Liver (tissue), 9 donors: ENCODE data around the gene MMP21. TPM values are rescaled to one million over a fixed set of nuclear protein-coding genes. Genes with fewer than 3 reads are reported as not detected.

Source experiments
- DNase-seq: peaks from one replicate; pipeline ENCODE4 v3.0.0-alpha.2; 2017; ENCODE audit warnings: low spot score
- H3K27ac ChIP-seq, 2 donors: one replicate each; pipeline ENCODE4 v1.7.0; 2013; ENCODE audit warnings: inconsistent platforms in 2 of 2, low read length in 2 of 2, control low read depth in 1 of 2, low read depth in 1 of 2, mild to moderate bottlenecking in 1 of 2
- H3K27me3 ChIP-seq, 4 donors: one replicate each; pipeline versions ENCODE4 v1.6.1 to v1.7.0; 2013; ENCODE audit warnings: low read length in 3 of 4, inconsistent platforms in 1 of 4, mild to moderate bottlenecking in 1 of 4, moderate library complexity in 1 of 4; ENCODE audit not compliant: control insufficient read depth in 4 of 4, insufficient read depth in 4 of 4
- H3K36me3 ChIP-seq, 4 donors: one replicate each; pipeline versions ENCODE4 v1.6.1 to v1.7.0; 2013; ENCODE audit warnings: low read length in 3 of 4, mild to moderate bottlenecking in 3 of 4, low read depth in 1 of 4, moderate library complexity in 1 of 4; ENCODE audit not compliant: control insufficient read depth in 4 of 4, insufficient read depth in 3 of 4
- H3K4me1 ChIP-seq, 4 donors: one replicate each; pipeline versions ENCODE4 v1.6.1 to v1.7.0; 2013; ENCODE audit warnings: low read length in 3 of 4, mild to moderate bottlenecking in 3 of 4, moderate library complexity in 1 of 4; ENCODE audit not compliant: control insufficient read depth in 4 of 4, insufficient read depth in 4 of 4
- H3K4me3 ChIP-seq, 3 donors: one replicate each; pipeline versions ENCODE4 v1.6.1 to v1.7.0; 2013; ENCODE audit warnings: low read length in 3 of 3, control low read depth in 1 of 3, low read depth in 1 of 3, mild to moderate bottlenecking in 1 of 3
- H3K9ac ChIP-seq, 2 donors: one replicate each; pipeline ENCODE4 v1.7.0; 2013; ENCODE audit warnings: low read length in 2 of 2, mild to moderate bottlenecking in 2 of 2, moderate library complexity in 2 of 2, control low read depth in 1 of 2, low read depth in 1 of 2
- H3K9me3 ChIP-seq, 4 donors: one replicate each; pipeline versions ENCODE4 v1.6.1 to v1.7.0; 2013; ENCODE audit warnings: low read length in 3 of 4; ENCODE audit not compliant: control insufficient read depth in 4 of 4
- ATF3 ChIP-seq: IDR thresholded peaks from 2 replicates; pipeline ENCODE4 v1.6.1; 2016; ENCODE audit warnings: antibody characterized with exemption
- EGR1 ChIP-seq, 2 donors: IDR thresholded peaks; 2 replicates each; pipeline ENCODE4 v1.6.1; 2016 to 2018; ENCODE audit warnings: antibody characterized with exemption in 2 of 2, low read depth in 2 of 2
- FOXA2 ChIP-seq: IDR thresholded peaks from 2 replicates; pipeline ENCODE4 v1.6.1; 2016; ENCODE audit warnings: antibody characterized with exemption
- GABPA ChIP-seq, 2 donors: IDR thresholded peaks in 1 of 2; conservative IDR thresholded peaks in 1 of 2; 2 replicates each; pipeline ENCODE4 v1.6.1; 2016; ENCODE audit warnings: antibody characterized with exemption in 2 of 2, mild to moderate bottlenecking in 1 of 2, moderate library complexity in 1 of 2
- HNF4A ChIP-seq, 2 donors: conservative IDR thresholded peaks; 2 replicates each; pipeline ENCODE4 v1.6.1; 2016; ENCODE audit warnings: antibody characterized with exemption in 2 of 2, mild to moderate bottlenecking in 2 of 2
- HNF4G ChIP-seq: IDR thresholded peaks from 2 replicates; pipeline ENCODE4 v1.6.1; 2016; ENCODE audit warnings: antibody characterized with exemption
- JUND ChIP-seq, 2 donors: IDR thresholded peaks; 2 replicates each; pipeline ENCODE4 v1.6.1; 2016; ENCODE audit warnings: antibody characterized with exemption in 2 of 2
- MAX ChIP-seq: IDR thresholded peaks from 2 replicates; pipeline ENCODE4 v1.6.1; 2016; ENCODE audit warnings: antibody characterized with exemption
- NR2F2 ChIP-seq: IDR thresholded peaks from 2 replicates; pipeline ENCODE4 v1.6.1; 2016; ENCODE audit warnings: antibody characterized with exemption
- RAD21 ChIP-seq, 2 donors: IDR thresholded peaks; 2 replicates each; pipeline ENCODE4 v1.6.1; 2016; ENCODE audit warnings: antibody characterized with exemption in 2 of 2, mild to moderate bottlenecking in 2 of 2
- REST ChIP-seq: IDR thresholded peaks from 2 replicates; pipeline ENCODE4 v1.6.1; 2016; ENCODE audit warnings: antibody characterized with exemption, mild to moderate bottlenecking
- RXRA ChIP-seq, 2 donors: IDR thresholded peaks; 2 replicates each; pipeline ENCODE4 v1.6.1; 2017 to 2018; ENCODE audit warnings: antibody characterized with exemption in 2 of 2, mild to moderate bottlenecking in 1 of 2
- SP1 ChIP-seq: IDR thresholded peaks from 2 replicates; pipeline ENCODE4 v1.6.1; 2018; ENCODE audit warnings: antibody characterized with exemption, mild to moderate bottlenecking
- TAF1 ChIP-seq: conservative IDR thresholded peaks from 2 replicates; pipeline ENCODE4 v1.6.1; 2016; ENCODE audit warnings: antibody characterized with exemption, mild to moderate bottlenecking
- YY1 ChIP-seq: IDR thresholded peaks from 2 replicates; pipeline ENCODE4 v1.6.1; 2016; ENCODE audit warnings: antibody characterized with exemption, mild to moderate bottlenecking
- ZBTB33 ChIP-seq: IDR thresholded peaks from 2 replicates; pipeline ENCODE4 v1.6.1; 2016; ENCODE audit warnings: antibody characterized with exemption
- WGBS: extraction: QIAGEN DNeasy Blood & Tissue Kit; methylation state at CpG from one replicate; pipeline ENCODE4 v1.1.7; 2013; 5-methylcytosine and 5-hydroxymethylcytosine counted together
- polyA plus RNA-seq, 2 donors: library from polyadenylated mRNA; stranded (reverse) in 1 of 2; unstranded in 1 of 2; fragments of 200-250 nt in 1 of 2; fragments of >200 nt in 1 of 2; fragmentation: Nextera tagmentation in 1 of 2; extraction: Ambion mirVana in 1 of 2; gene quantifications; one replicate each; pipeline versions ENCODE4 v1.2.1 to v1.2.3, GENCODE V29; 2013 to 2015
- total RNA-seq, 2 donors: library from RNA; depleted of rRNA; stranded (reverse); fragments of >200 nt; gene quantifications; one replicate each; pipeline ENCODE4 v1.2.3, GENCODE V29; 2014
- TF ChIP-seq, protein P1 (sequence below): fragments of 150-350 bp; IDR thresholded peaks from 2 replicates; pipeline ENCODE4 v1.5.1; 2017; ENCODE audit warnings: improper control_type of control experiment, low read depth, low read length; ENCODE audit not compliant: missing input control
- donor health status: healthy.
- donor health status: healthy.
- donor health status: healthy.
- donor health status: healthy.
- donor health status: healthy.

The MMP21 gene
- total and polyA plus RNA-seq, 4 donors: 0.03 to 0.37 (median 0.17) TPM; not detected in 1

- Histone ChIP-seq H3K9ac (no peak overlapping the region), H3K4me3 (no peak overlapping the region), H3K27me3 (no peaks in the 10 kb centered on the region), H3K4me1 (no peaks in the 10 kb centered on the region), H3K36me3 (peaks cover 12 to 85% (median 77%) of the 10 kb centered on the region in 4 donors), H3K27ac (no peak overlapping the region), H3K9me3 (no peaks in the 10 kb centered on the region)
- TF ChIP-seq RXRA (IDR thresholded peaks at IDR 0.05) (no peak), ZBTB33 (no peak), EGR1 (IDR thresholded peaks at IDR 0.05; ENCODE audit: low read depth in 2 of 2) (no peak), HNF4G (no peak), YY1 (no peak), GABPA (IDR thresholded peaks at IDR 0.05 in 1 of 2, conservative IDR thresholded peaks at IDR 0.05 in 1 of 2) (no peak), ATF3 (no peak), NR2F2 (no peak), FOXA2 (no peak), MAX (no peak), JUND (IDR thresholded peaks at IDR 0.05) (no peak), HNF4A (conservative IDR thresholded peaks at IDR 0.05) (no peak), RAD21 (IDR thresholded peaks at IDR 0.05) (no peak), SP1 (no peak)
- TF ChIP-seq, protein P1, sequence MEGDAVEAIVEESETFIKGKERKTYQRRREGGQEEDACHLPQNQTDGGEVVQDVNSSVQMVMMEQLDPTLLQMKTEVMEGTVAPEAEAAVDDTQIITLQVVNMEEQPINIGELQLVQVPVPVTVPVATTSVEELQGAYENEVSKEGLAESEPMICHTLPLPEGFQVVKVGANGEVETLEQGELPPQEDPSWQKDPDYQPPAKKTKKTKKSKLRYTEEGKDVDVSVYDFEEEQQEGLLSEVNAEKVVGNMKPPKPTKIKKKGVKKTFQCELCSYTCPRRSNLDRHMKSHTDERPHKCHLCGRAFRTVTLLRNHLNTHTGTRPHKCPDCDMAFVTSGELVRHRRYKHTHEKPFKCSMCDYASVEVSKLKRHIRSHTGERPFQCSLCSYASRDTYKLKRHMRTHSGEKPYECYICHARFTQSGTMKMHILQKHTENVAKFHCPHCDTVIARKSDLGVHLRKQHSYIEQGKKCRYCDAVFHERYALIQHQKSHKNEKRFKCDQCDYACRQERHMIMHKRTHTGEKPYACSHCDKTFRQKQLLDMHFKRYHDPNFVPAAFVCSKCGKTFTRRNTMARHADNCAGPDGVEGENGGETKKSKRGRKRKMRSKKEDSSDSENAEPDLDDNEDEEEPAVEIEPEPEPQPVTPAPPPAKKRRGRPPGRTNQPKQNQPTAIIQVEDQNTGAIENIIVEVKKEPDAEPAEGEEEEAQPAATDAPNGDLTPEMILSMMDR: no peak
- 95% methylated on average over 5 of the region's 5 CpGs for WGBS
- no peak for DNase-seq
Measured at GRCh38 chr10:125738206-125738605, 37.4 kb downstream of the MMP21 start.

- no peak overlapping the region for H3K4me3 ChIP-seq
- no peak overlapping the region for H3K9ac ChIP-seq
- no peak for DNase-seq
- H3K9me3 ChIP-seq: no peaks in the 10 kb centered on the region
- H3K27me3 ChIP-seq: no peaks in the 10 kb centered on the region
- H3K4me1 ChIP-seq: no peaks in the 10 kb centered on the region
- H3K27ac ChIP-seq: no peak overlapping the region
- peaks cover 9 to 95% (median 94%) of the 10 kb centered on the region in 4 donors for H3K36me3 ChIP-seq
- TF ChIP-seq NR2F2 (no peak), REST (no peak), SP1 (no peak), TAF1 (no peak)
- 95% methylated on average over 1 of the region's 1 CpG for WGBS
Measured at GRCh38 chr10:125734823-125735222, 40.8 kb downstream of the MMP21 start.
